ENCODE results near the gene WFIKKN2. TPM values are rescaled to one million over a fixed set of nuclear protein-coding genes. Genes with fewer than 3 reads are reported as not detected.

Gene WFIKKN2, protein sequence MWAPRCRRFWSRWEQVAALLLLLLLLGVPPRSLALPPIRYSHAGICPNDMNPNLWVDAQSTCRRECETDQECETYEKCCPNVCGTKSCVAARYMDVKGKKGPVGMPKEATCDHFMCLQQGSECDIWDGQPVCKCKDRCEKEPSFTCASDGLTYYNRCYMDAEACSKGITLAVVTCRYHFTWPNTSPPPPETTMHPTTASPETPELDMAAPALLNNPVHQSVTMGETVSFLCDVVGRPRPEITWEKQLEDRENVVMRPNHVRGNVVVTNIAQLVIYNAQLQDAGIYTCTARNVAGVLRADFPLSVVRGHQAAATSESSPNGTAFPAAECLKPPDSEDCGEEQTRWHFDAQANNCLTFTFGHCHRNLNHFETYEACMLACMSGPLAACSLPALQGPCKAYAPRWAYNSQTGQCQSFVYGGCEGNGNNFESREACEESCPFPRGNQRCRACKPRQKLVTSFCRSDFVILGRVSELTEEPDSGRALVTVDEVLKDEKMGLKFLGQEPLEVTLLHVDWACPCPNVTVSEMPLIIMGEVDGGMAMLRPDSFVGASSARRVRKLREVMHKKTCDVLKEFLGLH
- 0.13 TPM for polyA plus RNA-seq
- long read RNA-seq, donor 1: 0 reads
- long read RNA-seq, donor 2: 0 reads
- long read RNA-seq, donor 3: 0 reads
- long read RNA-seq, donor 4: 0 reads
- long read RNA-seq, donor 5: 0 reads
- long read RNA-seq, donor 6: 0 reads
- long read RNA-seq, donor 7: 0 reads
- long read RNA-seq, donor 8: 0 reads
- long read RNA-seq, donor 9: 0 reads
- long read RNA-seq, donor 10: 0 reads
- long read RNA-seq, donor 11: 0 reads

DNA sequence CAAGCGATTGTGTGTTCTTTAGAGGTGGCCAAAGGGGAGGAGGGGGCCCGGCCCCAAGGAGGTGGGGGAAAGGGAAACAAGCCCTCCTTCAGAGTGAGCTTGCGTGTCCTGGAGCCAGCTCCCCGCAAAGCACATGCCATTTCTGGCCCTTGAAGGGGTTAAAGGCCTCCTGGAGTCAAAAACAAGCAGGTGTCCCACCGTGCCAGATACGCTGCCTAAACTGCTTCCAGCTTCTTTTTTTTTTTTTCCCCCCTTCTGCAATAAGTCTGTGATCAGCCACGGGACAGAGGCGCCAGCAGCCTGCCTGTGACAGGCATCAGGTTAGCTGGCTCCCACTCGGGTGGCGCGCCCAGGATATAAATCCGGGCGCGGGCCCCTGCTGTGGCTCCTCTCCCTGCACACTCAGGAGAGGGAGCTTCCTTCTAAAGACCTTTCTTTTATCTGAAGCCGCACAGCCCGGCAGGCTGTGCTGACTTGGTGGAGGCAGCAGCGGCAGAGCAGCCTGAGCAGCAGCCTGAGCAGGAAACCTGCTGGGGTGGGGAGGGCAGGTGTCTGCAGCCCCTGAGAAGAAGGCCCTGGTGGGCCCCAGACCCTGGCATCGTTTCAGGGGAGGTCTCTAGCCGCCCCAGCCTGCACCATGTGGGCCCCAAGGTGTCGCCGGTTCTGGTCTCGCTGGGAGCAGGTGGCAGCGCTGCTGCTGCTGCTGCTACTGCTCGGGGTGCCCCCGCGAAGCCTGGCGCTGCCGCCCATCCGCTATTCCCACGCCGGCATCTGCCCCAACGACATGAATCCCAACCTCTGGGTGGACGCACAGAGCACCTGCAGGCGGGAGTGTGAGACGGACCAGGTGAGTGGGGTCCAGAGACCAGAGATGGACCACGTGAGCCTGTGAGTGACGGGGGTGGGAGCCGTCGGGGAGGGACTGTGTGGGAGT lies at the start of gene WFIKKN2:
TSS of gene WFIKKN2 (plus strand) at position 286 of the 934 bp plus-strand sequence. CDS start at position 638, 352 bp downstream.
- no CpG with 5 or more reads among the region's 39 CpGs for whole genome bisulfite sequencing (ENCODE audit: insufficient coverage, low lambda C conversion rate)
- H3K4me3 ChIP-seq (ENCODE audit: low read length): peak within 1 kb of the TSS; percentile 24
- peak in 1 of 2 donors; percentile 53 for DNase-seq
- no peaks in the 10 kb centered on the region for H3K36me3 ChIP-seq (ENCODE audit: control insufficient read depth, insufficient read depth, low read length)
- no peak within 1 kb of the TSS for H3K27ac ChIP-seq (ENCODE audit: low read length)
- H3K4me1 ChIP-seq (ENCODE audit: control insufficient read depth, insufficient read depth, low read length): peaks cover 12% of the 10 kb centered on the region
- peaks cover 4% of the 10 kb centered on the region for H3K9me3 ChIP-seq (ENCODE audit: control insufficient read depth, low read depth, low read length)
- peaks cover 7% of the 10 kb centered on the region for H3K27me3 ChIP-seq (ENCODE audit: control insufficient read depth, insufficient read depth, low read length)

DNA sequence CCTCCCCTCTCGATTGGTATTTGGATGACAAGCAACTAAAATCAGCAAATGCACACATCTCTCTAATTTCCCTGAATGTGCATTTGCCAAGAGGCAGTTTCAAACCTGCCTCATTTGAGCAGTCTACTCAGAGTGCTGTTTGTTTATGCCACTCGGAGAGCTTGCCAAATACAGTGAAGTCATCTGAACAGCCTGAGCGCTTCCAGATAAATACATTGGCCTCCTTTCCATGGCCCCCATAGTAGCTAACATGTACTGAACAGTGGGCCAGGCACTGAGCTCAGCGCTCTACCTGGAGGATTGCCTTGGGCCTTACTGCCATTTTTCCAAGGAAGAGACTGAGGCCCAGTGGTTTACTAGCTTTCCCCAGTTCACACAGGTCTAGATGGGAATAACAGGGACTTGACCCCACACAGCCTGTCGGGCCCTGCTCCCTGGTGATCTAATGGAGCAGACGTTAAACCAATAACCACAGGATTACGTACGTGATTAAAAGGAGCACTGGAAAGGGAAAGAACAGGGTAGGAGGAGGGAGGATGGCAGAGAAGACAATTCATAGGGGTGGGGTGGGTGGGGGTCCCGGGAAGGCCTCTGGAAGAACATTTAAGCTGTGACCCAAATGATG lies 49.3 kb upstream of the WFIKKN2 start:
- Histone ChIP-seq H3K36me3 (ENCODE audit: control insufficient read depth, insufficient read depth, low read length) (no peaks in the 10 kb centered on the region), H3K27me3 (ENCODE audit: control insufficient read depth, insufficient read depth, low read length) (no peaks in the 10 kb centered on the region), H3K9me3 (ENCODE audit: control insufficient read depth, low read depth, low read length) (peaks cover 2% of the 10 kb centered on the region), H3K27ac (ENCODE audit: low read length) (no peak overlapping the region), H3K4me1 (ENCODE audit: control insufficient read depth, insufficient read depth, low read length) (no peaks in the 10 kb centered on the region), H3K4me3 (ENCODE audit: low read length) (no peak overlapping the region)
- peak; percentile 38 to 41 for DNase-seq
- no CpG with 5 or more reads among the region's 9 CpGs for WGBS (ENCODE audit: insufficient coverage, low lambda C conversion rate)

DNA sequence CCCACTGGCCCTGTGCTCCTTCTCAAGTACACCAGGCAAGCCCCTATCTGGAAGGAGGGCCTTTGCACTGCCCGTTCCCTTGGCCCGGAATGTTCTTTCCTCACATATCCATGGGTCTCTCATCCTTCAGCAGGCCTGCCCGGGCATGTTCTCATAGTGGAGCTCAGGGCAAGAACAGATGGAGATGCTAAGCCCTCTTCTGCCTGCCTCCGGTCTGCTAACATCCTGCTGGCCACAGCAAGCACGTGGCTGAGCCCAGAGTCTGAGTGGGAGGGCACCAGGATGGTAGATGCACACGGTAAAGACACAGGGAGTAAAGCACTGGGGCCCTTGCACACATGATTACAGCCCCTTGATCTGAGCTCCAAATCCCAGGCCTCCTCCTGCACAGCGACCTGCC lies 48.3 kb upstream of the WFIKKN2 start:
- no CpG with 5 or more reads among the region's 7 CpGs for whole genome bisulfite sequencing (ENCODE audit: insufficient coverage, low lambda C conversion rate)
- H3K4me1 ChIP-seq (ENCODE audit: control insufficient read depth, insufficient read depth, low read length): no peaks in the 10 kb centered on the region

DNA sequence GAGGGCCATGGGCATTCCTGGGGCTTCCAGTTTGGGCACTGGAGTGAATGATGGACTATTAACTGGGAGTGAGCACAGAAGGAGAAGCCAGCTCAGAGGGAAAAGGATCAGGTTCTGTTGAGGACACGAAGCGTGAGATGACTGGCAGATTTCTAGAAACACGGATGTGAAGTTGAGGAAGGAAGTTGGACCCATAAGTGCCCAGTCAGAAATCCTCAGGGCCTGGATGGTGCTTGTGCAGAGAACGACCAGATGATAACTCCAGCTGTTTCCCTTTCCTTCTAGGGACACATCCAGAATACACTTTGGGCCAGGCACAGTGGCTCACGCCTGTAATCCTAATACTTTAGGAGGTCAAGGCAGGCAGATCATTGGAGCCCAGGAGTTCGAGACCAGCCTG lies 44.8 kb upstream of the WFIKKN2 start:
- Histone ChIP-seq H3K4me3 (ENCODE audit: low read length) (no peak overlapping the region), H3K27ac (ENCODE audit: low read length) (no peak overlapping the region), H3K27me3 (ENCODE audit: control insufficient read depth, insufficient read depth, low read length) (no peaks in the 10 kb centered on the region), H3K9me3 (ENCODE audit: control insufficient read depth, low read depth, low read length) (no peaks in the 10 kb centered on the region), H3K4me1 (ENCODE audit: control insufficient read depth, insufficient read depth, low read length) (no peaks in the 10 kb centered on the region), H3K36me3 (ENCODE audit: control insufficient read depth, insufficient read depth, low read length) (no peaks in the 10 kb centered on the region)
- no CpG with 5 or more reads among the region's 6 CpGs for WGBS (ENCODE audit: insufficient coverage, low lambda C conversion rate)
- DNase-seq: no peak

More for the DNA sequence above, 48.3 kb upstream of the WFIKKN2 start:
- no peaks in the 10 kb centered on the region for H3K9me3 ChIP-seq (ENCODE audit: control insufficient read depth, low read depth, low read length)
- no peaks in the 10 kb centered on the region for H3K27me3 ChIP-seq (ENCODE audit: control insufficient read depth, insufficient read depth, low read length)
- H3K27ac ChIP-seq (ENCODE audit: low read length): no peak overlapping the region
- H3K36me3 ChIP-seq (ENCODE audit: control insufficient read depth, insufficient read depth, low read length): no peaks in the 10 kb centered on the region
- H3K4me3 ChIP-seq (ENCODE audit: low read length): no peak overlapping the region
- DNase-seq: no peak

DNA sequence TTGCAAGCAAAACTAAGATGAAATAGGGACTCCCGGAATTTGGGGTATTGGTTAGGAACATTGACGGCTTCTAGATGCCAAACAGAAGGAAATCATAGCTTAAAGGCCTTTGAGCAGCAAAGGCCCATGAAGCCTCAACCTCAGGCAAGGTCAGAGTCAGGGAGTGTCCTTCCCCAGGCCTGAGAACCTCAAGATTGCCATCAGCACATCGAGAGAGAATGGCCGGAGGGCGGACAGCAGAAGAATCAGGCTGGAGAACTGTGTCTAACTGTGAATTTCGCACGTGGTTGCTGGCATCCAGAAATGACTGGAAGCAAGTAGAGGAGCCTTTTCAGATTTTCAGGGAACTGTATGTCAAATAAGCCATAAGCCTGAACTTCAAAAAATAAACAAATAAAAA lies 43.3 kb upstream of the WFIKKN2 start:
- Histone ChIP-seq H3K27me3 (ENCODE audit: control insufficient read depth, insufficient read depth, low read length) (no peaks in the 10 kb centered on the region), H3K9me3 (ENCODE audit: control insufficient read depth, low read depth, low read length) (no peaks in the 10 kb centered on the region), H3K4me1 (ENCODE audit: control insufficient read depth, insufficient read depth, low read length) (no peaks in the 10 kb centered on the region), H3K36me3 (ENCODE audit: control insufficient read depth, insufficient read depth, low read length) (no peaks in the 10 kb centered on the region), H3K27ac (ENCODE audit: low read length) (no peak overlapping the region), H3K4me3 (ENCODE audit: low read length) (no peak overlapping the region)
- no peak for DNase-seq
- WGBS (ENCODE audit: insufficient coverage, low lambda C conversion rate): no CpG with 5 or more reads among the region's 7 CpGs

DNA sequence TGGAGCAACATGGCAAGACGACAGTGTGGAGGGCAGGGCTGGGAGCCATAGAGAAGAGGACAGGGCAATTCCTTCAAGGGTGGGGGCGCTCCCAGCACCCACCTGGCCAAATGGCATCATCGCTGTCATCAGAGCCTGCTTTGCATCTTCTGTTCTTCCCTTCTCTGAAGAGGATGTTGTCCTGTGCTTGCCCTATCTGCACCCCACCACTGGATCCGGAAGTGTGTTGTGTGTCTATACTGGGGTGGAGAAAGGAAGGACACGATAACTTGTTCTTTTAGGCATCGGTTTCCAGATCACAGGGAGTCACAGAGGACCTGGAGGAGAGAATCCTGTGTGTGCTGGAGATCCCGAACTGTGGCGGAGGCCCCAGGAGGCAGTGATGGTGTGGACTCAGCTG lies 42.4 kb upstream of the WFIKKN2 start:
- no peak for DNase-seq
- Histone ChIP-seq H3K4me1 (ENCODE audit: control insufficient read depth, insufficient read depth, low read length) (no peaks in the 10 kb centered on the region), H3K27me3 (ENCODE audit: control insufficient read depth, insufficient read depth, low read length) (no peaks in the 10 kb centered on the region), H3K27ac (ENCODE audit: low read length) (no peak overlapping the region), H3K4me3 (ENCODE audit: low read length) (no peak overlapping the region), H3K36me3 (ENCODE audit: control insufficient read depth, insufficient read depth, low read length) (no peaks in the 10 kb centered on the region), H3K9me3 (ENCODE audit: control insufficient read depth, low read depth, low read length) (no peaks in the 10 kb centered on the region)
- no CpG with 5 or more reads among the region's 8 CpGs for WGBS (ENCODE audit: insufficient coverage, low lambda C conversion rate)

DNA sequence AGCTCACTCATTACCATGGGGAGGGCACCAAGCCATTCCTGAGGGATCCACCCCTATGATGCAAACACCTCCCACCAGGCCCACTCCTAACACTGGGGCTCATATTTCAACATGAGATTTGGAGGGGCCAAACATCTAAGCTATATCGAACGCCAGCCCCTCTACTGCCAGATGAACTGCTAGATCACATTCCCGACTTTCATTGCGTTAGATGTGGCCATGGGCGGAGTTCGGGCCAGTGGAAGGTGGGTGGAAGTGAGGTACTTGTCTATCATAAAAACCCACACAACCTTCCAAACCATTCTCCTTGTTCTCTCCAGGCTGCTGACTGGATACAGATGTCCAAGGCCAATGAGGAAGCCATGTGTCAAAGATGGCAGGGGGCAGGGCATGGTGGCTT lies 41.0 kb upstream of the WFIKKN2 start:
- WGBS (ENCODE audit: insufficient coverage, low lambda C conversion rate): no CpG with 5 or more reads among the region's 6 CpGs
- Histone ChIP-seq H3K4me1 (ENCODE audit: control insufficient read depth, insufficient read depth, low read length) (no peaks in the 10 kb centered on the region), H3K4me3 (ENCODE audit: low read length) (no peak overlapping the region), H3K9me3 (ENCODE audit: control insufficient read depth, low read depth, low read length) (no peaks in the 10 kb centered on the region), H3K36me3 (ENCODE audit: control insufficient read depth, insufficient read depth, low read length) (no peaks in the 10 kb centered on the region), H3K27ac (ENCODE audit: low read length) (no peak overlapping the region), H3K27me3 (ENCODE audit: control insufficient read depth, insufficient read depth, low read length) (no peaks in the 10 kb centered on the region)
- DNase-seq: no peak

DNA sequence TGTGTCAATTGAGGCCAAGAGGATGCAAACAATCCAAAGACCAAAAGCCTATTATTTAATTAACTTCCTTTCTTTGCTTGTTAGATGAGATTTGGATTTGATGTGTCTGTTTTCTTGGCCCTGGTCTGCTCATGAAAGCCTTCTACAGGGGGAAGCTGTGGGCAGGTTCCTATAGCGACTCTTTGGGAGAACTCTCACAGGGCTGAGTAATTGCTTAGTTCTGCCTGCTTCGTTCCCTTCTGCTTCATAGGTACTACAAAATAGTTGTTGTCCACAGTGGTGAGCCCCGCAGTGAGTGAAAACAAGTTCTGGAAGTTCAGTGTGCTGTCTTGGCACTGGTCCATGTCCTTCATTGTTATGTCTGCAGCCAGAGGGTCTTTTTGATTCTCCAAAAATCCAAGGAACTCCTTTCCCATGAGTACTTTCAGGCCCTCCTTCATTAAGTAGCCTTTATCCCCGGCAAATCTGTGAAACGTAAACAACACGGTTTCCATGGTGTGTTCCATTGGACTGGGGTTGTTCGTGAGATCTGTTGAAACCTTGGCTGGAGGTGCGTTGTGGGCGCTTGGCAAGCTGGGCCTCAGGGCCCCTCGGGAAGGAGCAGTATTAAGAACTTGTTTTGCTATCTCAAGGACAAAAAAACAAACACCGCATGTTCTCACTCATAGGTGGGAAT lies 38.1 kb upstream of the WFIKKN2 start:
- WGBS (ENCODE audit: insufficient coverage, low lambda C conversion rate): no CpG with 5 or more reads among the region's 11 CpGs
- H3K27me3 ChIP-seq (ENCODE audit: control insufficient read depth, insufficient read depth, low read length): no peaks in the 10 kb centered on the region

DNA sequence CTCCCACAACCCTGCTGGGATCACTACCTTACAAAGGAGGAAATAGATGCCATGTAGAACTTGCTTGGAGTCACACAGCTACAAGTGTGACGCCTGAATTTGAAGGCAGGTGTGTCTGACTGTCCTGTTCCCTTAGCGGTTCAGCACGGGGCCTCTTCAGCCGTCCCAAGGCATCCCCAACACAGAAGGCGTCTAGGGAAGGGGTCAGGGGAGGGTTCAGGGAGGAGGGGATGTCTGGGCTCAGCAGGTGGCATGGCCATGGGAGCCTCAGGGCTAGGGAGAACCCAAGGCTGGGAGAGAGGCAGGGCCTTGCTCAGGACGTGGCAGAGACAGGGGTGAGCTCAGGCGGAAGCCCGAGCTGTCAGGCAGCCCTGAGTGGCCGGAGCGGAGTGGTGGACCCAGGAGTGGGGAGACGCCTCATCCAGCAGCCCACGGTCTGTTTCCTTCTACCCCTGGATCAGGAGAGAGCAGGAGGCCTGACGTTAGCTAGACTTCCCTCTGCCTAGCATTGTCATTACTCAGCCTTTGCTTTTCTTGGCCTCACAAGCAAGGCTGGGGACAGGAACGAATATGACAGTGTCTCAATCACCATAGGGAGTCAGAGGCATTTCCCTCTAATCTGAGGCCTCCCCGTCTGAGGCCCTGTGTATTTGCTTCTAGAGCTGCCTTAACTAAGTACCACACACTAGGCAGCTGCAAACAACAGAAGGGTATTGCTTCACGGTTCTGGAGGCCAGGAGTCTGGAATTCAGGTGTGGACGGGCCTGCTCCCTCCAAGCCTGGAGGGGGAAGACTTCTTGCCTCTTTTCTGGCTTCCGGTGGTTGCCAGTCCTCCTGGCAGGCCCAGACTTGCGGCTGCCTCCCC lies 36.7 kb upstream of the WFIKKN2 start:
- H3K36me3 ChIP-seq (ENCODE audit: control insufficient read depth, insufficient read depth, low read length): no peaks in the 10 kb centered on the region
- H3K4me1 ChIP-seq (ENCODE audit: control insufficient read depth, insufficient read depth, low read length): no peaks in the 10 kb centered on the region
- no CpG with 5 or more reads among the region's 19 CpGs for WGBS (ENCODE audit: insufficient coverage, low lambda C conversion rate)
- H3K27ac ChIP-seq (ENCODE audit: low read length): no peak overlapping the region
- no peak overlapping the region for H3K4me3 ChIP-seq (ENCODE audit: low read length)
- no peaks in the 10 kb centered on the region for H3K27me3 ChIP-seq (ENCODE audit: control insufficient read depth, insufficient read depth, low read length)
- no peaks in the 10 kb centered on the region for H3K9me3 ChIP-seq (ENCODE audit: control insufficient read depth, low read depth, low read length)
- no peak for DNase-seq

More for the DNA sequence above, 38.1 kb upstream of the WFIKKN2 start:
- DNase-seq: no peak
- Histone ChIP-seq H3K9me3 (ENCODE audit: control insufficient read depth, low read depth, low read length) (no peaks in the 10 kb centered on the region), H3K36me3 (ENCODE audit: control insufficient read depth, insufficient read depth, low read length) (no peaks in the 10 kb centered on the region), H3K27ac (ENCODE audit: low read length) (no peak overlapping the region), H3K4me1 (ENCODE audit: control insufficient read depth, insufficient read depth, low read length) (no peaks in the 10 kb centered on the region), H3K4me3 (ENCODE audit: low read length) (no peak overlapping the region)

All from large intestine (tissue), 12 donors.